GM12874 (cell line): ENCODE data around the gene ATP6V0B.

ENCODE experiments used
- TF ChIP-seq, protein P1 (sequence below): IDR thresholded peaks from 2 replicates; pipeline ENCODE4 v1.5.1; 2011; ENCODE audit warnings: low read depth, mild to moderate bottlenecking, control low read depth, low read length, moderate library complexity; ENCODE audit not compliant: insufficient read depth

Gene ATP6V0B

DNA sequence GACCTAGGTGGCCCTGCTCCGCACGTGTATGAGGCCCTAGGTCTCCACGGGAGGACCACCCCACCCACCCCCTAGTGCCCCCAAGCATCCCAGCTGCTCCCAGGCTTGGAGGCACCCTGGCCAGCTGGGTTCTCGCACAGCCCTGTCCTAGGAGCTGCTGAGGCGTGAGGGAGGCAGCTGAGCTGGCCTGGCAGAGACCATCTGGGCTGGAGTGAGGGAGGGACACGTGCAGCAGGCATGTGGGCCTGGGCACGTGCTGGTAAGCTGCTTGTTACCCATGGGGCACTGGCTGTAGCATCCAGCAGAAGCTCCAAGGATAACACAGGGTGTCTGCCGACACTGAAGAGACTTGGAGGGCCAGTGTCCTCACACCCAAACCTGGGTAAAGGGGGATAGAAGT is 46.4 kb downstream of the ATP6V0B start:
- TF ChIP-seq, protein P1, sequence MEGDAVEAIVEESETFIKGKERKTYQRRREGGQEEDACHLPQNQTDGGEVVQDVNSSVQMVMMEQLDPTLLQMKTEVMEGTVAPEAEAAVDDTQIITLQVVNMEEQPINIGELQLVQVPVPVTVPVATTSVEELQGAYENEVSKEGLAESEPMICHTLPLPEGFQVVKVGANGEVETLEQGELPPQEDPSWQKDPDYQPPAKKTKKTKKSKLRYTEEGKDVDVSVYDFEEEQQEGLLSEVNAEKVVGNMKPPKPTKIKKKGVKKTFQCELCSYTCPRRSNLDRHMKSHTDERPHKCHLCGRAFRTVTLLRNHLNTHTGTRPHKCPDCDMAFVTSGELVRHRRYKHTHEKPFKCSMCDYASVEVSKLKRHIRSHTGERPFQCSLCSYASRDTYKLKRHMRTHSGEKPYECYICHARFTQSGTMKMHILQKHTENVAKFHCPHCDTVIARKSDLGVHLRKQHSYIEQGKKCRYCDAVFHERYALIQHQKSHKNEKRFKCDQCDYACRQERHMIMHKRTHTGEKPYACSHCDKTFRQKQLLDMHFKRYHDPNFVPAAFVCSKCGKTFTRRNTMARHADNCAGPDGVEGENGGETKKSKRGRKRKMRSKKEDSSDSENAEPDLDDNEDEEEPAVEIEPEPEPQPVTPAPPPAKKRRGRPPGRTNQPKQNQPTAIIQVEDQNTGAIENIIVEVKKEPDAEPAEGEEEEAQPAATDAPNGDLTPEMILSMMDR = no peak

DNA sequence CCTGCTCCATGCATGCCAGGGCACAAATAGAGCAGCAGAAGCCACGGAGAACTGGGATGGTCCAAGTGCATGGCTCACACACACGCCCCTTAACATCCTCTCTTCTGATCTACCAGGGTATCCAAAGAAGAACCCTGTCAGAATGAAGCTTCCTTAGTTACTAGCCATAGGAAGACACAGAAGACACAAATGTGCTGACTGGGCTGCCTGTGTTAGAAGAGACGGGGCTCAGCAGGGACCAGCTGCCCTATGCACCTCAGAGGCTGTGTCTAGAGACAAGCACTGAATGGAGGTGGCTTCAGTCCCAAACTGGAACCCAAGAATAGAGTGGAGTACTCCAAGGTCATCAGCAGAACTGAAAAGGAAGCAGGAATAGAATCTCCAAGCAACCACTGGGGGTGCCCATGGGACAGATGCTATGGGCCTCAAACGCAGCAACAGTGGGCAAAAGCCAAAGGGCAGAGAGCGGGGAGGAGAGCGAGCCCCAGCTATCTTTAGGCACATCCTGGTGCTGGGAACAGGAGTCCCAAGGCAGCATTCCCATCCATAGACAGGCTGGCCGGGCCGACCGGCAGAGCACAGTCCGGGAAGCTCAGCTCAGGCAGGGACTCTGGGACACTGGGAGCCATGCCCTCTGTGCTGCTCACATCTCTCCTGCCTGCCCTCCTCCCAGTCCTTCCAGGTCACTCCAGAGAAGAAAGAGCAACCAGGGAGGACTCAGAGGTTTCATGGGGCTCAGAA is 47.0 kb downstream of the ATP6V0B start:
- TF ChIP-seq, protein P1 = no peak

DNA sequence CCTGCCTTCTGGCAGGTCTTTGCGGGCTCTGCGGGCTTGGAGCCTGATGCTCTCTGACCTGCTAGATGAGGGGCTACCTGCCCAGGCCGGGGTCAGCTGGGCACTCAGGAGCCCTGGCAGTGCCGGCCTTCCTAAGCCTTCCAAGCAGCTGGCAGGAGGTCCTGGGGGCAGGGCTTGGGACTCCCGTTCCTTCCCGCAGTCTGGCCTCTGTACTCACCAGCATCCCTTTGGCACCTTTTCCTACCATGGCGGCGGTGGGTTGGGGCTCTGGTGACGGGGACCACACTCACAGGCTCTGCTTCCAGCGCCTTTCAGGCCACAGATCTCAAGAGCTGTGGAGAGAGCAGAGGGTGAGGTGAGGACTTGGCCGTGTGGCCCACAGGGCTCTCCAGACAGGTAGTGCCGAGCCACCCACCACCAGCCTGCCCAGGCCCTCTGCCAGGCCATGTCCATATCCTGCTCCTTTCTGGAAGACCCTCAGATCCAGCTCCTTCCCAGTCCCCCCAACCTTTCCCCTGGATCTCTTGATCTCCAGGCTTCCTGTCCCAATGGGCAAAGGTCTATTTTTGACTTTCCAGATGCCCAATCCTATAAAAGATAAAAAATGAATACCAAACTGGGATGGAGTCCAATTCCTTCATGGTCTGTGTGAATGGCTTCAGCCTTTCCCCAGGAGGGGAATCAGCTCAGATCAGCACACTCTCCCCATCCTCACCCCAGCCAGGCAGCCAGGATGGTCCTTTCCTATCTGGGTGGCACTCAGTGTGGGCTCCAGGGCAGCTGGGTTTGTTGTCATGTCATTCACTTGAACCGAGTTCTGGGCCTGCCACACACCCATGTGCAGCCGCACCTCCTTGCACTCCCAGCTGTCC is 49.5 kb downstream of the ATP6V0B start:
- TF ChIP-seq, protein P1 = no peak

DNA sequence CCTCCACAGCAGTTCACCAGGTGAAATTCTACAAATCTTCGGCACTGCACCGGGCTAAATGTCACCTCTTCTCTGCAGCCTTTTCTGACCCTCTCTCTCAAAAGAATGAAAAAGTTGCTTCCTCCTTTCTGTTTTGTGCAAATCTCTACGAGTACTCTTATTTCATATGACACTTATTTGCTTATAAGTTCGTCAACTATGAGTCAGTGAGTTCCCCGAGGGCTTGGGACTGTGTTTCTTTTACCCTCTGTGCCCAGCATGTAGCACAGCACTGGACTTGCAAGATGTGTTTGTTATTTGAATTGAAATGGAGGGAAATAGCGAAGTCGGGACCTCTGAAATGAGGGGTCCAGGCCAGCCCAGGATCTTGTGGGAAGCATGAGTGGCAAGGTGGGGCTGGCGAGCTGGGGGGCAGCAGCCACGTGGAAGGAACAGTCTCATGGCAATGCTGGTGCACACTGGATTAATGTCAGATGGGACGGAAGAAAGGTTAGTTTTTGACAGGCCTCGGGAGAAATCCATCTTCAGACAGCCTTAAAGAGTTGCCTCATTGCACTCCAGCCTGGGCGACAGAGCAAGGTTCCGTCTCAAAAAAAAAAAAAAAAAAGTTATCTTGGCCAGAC is 50.3 kb downstream of the ATP6V0B start:
- TF ChIP-seq, protein P1 = no peak

DNA sequence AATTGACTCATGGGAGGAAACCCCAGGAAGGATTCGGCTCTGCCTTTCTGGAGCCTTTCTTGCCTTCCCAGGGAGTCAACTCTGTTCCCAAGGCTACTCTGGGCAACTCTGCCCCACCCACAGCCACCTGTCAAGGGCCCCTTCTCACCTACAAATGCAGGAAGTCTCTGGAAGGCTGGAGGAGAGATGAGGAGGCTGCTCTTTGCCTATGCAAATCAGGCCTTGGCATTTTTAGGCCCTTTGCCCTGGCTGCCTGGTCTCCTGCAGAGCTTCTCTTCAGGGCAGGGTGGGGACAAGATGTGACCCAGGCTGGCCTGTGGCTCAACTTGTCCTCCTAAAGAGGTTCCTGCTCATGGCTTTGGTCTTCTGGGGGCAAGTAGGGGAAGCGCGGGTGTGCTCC is 51.1 kb downstream of the ATP6V0B start:
- TF ChIP-seq, protein P1 = no peak

DNA sequence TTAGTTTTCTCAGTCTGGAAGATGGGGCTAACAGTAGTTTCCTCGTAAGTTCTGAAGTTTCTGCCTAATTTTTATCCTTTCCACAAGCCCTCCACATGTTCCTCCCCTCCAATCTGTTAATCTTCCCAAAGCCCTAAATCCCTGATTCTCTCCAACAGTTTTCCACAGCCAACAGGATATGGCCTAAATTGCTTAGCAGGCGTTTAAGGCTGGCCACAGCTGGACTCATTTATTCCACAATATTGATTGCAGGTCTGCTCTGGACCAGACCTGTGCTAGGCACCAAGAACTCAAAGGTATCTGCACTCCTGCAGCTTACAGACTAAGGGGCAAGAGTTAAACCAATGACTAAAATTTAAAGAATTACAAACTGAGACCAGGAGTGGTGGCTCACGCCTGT is 52.6 kb downstream of the ATP6V0B start:
- TF ChIP-seq, protein P1 = no peak
